HepG2 (cell line): ENCODE measurements around the gene SIVA1. TPM values are rescaled to one million over a fixed set of nuclear protein-coding genes. Genes with fewer than 3 reads are reported as not detected.
A peak's percentile ranks its signal among the peaks of the same experiment; 100 is the strongest.

Experiments used
- BRD4 ChIP-seq: sonication (generic); formaldehyde crosslinking; IDR thresholded peaks from 2 replicates; pipeline ENCODE4 v1.4.0; 2020; ENCODE audit warnings: missing genetic modification reagents
- CBX2 ChIP-seq, 2 experiments: fragments of 200-600 bp in 1 of 2; sonication (generic); formaldehyde crosslinking in 1 of 2; IDR thresholded peaks; 2 replicates each; pipeline versions ENCODE4 v1.7.0 to v1.8.1; 2018 to 2022; ENCODE audit warnings: low read depth in 2 of 2, low read length in 1 of 2, mild to moderate bottlenecking in 1 of 2, missing genetic modification reagents in 1 of 2
- CEBPG ChIP-seq: IDR thresholded peaks from 2 replicates; pipeline ENCODE4 v1.6.1; 2016
- CHCHD3 ChIP-seq: sonication (generic); formaldehyde crosslinking; IDR thresholded peaks from 2 replicates; pipeline ENCODE4 v1.8.0; 2022; ENCODE audit warnings: mild to moderate bottlenecking, missing genetic modification reagents, moderate library complexity
- FOXA1 ChIP-seq, 2 experiments: fragments of 450-650 bp in 1 of 2; sonication (generic) in 1 of 2; formaldehyde crosslinking in 1 of 2; IDR thresholded peaks; 2 replicates each; pipeline versions ENCODE4 v1.4.0 to v1.6.1; 2016 to 2020; ENCODE audit warnings: missing genetic modification reagents in 1 of 2
- FOXK2 ChIP-seq: fragments of 450-650 bp; IDR thresholded peaks from 2 replicates; pipeline ENCODE4 v1.6.1; 2016
- GFI1 ChIP-seq: sonication (generic); formaldehyde crosslinking; IDR thresholded peaks from 2 replicates; pipeline ENCODE4 v1.5.0; 2020; ENCODE audit warnings: missing genetic modification reagents, mild to moderate bottlenecking, borderline replicate concordance
- KDM4B ChIP-seq: sonication (generic); formaldehyde crosslinking; IDR thresholded peaks from 2 replicates; pipeline ENCODE4 v1.4.0; 2020; ENCODE audit warnings: missing genetic modification reagents
- NFYC ChIP-seq: IDR thresholded peaks from 2 replicates; pipeline ENCODE4 v1.6.1; 2016; ENCODE audit warnings: missing genetic modification reagents, missing compliant biosample characterization
- SRSF1 ChIP-seq: fragments of 200-400 bp; formaldehyde crosslinking; optimal IDR thresholded peaks from 2 replicates; pipeline ENCODE3; 2017; ENCODE audit warnings: mild to moderate bottlenecking, low read depth, low read length, moderate library complexity
- SYNCRIP ChIP-seq: fragments of 200-400 bp; formaldehyde crosslinking; IDR thresholded peaks from 2 replicates; pipeline ENCODE4 v1.6.1; 2018; ENCODE audit warnings: mild to moderate bottlenecking, low read depth, low read length; ENCODE audit not compliant: insufficient read depth
- TEAD2 ChIP-seq: sonication (generic); formaldehyde crosslinking; IDR thresholded peaks from 2 replicates; pipeline ENCODE4 v1.9.0; 2021; ENCODE audit warnings: missing genetic modification reagents
- TGIF2 ChIP-seq: IDR thresholded peaks from 2 replicates; pipeline ENCODE4 v1.6.1; 2016; ENCODE audit warnings: control low read depth, missing compliant biosample characterization
- WIZ ChIP-seq: sonication (generic); formaldehyde crosslinking; IDR thresholded peaks from 2 replicates; pipeline ENCODE4 v1.5.1; 2020; ENCODE audit warnings: mild to moderate bottlenecking, missing genetic modification reagents
- ZBTB7B ChIP-seq: sonication (generic); formaldehyde crosslinking; IDR thresholded peaks from 2 replicates; pipeline ENCODE4 v1.4.0; 2020; ENCODE audit warnings: missing genetic modification reagents
- ZFX ChIP-seq: sonication (generic); formaldehyde crosslinking; IDR thresholded peaks from 2 replicates; pipeline ENCODE4 v1.4.0; 2020; ENCODE audit warnings: mild to moderate bottlenecking, low read depth, missing genetic modification reagents, moderate library complexity
- ZNF557 ChIP-seq: sonication (generic); formaldehyde crosslinking; IDR thresholded peaks from 2 replicates; pipeline ENCODE4 v1.4.0; 2020; ENCODE audit warnings: missing genetic modification reagents
- polyA plus RNA-seq, 8 experiments: library from polyadenylated mRNA; depleted of rRNA in 3 of 8; stranded (reverse) in 7 of 8; unstranded in 1 of 8; fragments of >200 nt; fragmentation: Illumina TruSeq in 4 of 8; extraction: Trizol in 4 of 8; gene quantifications; 2 replicates each; pipeline versions ENCODE4 v1.2.1 to v1.2.3, GENCODE V29; 2011 to 2016; ENCODE audit warnings: low read depth in 4 of 8, missing spikeins in 1 of 8, mixed read lengths in 1 of 8; ENCODE audit not compliant: insufficient read depth in 1 of 8
- total RNA-seq, 5 experiments: library from RNA; depleted of rRNA; stranded (reverse); fragments of >200 nt; fragmentation: Illumina TruSeq; extraction: Trizol; gene quantifications; 2 replicates each; pipeline ENCODE4 v1.2.3, GENCODE V29; 2016; ENCODE audit warnings: low read depth in 1 of 5
- TF ChIP-seq, protein P1 (sequence below): sonication (generic); formaldehyde crosslinking; IDR thresholded peaks from 2 replicates; pipeline ENCODE4 v1.5.1; 2020; ENCODE audit warnings: mild to moderate bottlenecking, missing genetic modification reagents, moderate library complexity
- TF ChIP-seq, protein P2 (sequence below): sonication (generic); formaldehyde crosslinking; IDR thresholded peaks from 2 replicates; pipeline ENCODE4 v1.4.0; 2020; ENCODE audit warnings: missing genetic modification reagents, borderline replicate concordance
- TF ChIP-seq, protein P3 (sequence below): sonication (generic); formaldehyde crosslinking; IDR thresholded peaks from 2 replicates; pipeline ENCODE4 v1.4.0; 2020; ENCODE audit warnings: missing genetic modification reagents, mild to moderate bottlenecking, borderline replicate concordance

SIVA1 gene
- total and polyA plus RNA-seq, 2 of the 13 experiments (the other 11 are each of a cell fraction or from before 2014, with no cell fraction given), result 123 to 186 TPM

DNA sequence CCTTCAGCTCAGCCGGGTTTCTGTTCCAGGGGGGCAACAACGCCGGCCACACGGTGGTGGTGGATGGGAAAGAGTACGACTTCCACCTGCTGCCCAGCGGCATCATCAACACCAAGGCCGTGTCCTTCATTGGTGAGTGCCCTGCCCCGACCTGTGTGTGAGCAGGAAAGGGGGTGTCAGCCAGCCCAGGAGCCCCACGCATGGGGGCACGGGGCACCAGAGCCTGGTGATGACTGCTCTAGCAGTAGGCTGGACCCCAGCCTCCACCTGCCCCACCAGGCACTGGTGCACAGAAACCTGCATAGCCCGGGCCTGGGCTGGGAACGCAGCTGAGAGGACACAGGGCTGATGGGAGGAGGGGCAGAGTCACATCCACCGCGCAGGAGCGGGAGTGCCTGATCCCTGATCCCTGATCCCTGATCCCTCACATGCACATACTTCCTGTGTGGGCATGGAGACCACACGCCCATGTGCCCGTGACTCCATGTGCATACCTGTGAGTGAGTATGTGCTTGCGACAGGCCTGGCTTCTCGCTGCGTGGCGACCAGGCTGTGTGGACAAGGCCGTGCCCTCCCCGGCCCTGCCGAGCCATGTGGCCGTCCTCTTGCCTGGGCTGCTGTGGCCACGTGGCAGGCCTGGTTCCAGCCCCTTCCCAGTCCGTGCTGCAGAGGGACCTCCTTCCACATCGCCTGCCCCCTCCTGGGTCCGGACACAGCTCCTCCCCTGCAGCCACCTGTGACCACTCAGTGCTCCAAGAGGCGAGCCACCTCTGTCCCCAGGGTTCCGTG, 17.8 kb upstream of the SIVA1 start (continued):
- TF ChIP-seq TEAD2 (CRISPR knock-in tag), result no peak
- TF ChIP-seq ZNF557 (CRISPR knock-in tag), result 0 out of 2 replicates have a peak, but pooled peaks have one; percentile 49
- no peak for TF ChIP-seq SRSF1
- TF ChIP-seq ZFX (CRISPR knock-in tag), result peak; percentile 94
- 0 out of 2 replicates have a peak, but pooled peaks have one; percentile 19 for TF ChIP-seq KDM4B (CRISPR knock-in tag)
- no peak for TF ChIP-seq CBX2 (IDR thresholded peaks at IDR 0.05; ENCODE audit: low read depth, low read length)
- TF ChIP-seq CBX2 (CRISPR knock-in tag; IDR thresholded peaks at IDR 0.05; ENCODE audit: low read depth), result no peak; the same call in 1 of the 2 replicates
- TF ChIP-seq FOXK2, result no peak
- TF ChIP-seq ZBTB7B (CRISPR knock-in tag), result no peak
- peak; percentile 37; the same call in 1 of the 2 replicates for TF ChIP-seq TGIF2
- TF ChIP-seq, protein P1, sequence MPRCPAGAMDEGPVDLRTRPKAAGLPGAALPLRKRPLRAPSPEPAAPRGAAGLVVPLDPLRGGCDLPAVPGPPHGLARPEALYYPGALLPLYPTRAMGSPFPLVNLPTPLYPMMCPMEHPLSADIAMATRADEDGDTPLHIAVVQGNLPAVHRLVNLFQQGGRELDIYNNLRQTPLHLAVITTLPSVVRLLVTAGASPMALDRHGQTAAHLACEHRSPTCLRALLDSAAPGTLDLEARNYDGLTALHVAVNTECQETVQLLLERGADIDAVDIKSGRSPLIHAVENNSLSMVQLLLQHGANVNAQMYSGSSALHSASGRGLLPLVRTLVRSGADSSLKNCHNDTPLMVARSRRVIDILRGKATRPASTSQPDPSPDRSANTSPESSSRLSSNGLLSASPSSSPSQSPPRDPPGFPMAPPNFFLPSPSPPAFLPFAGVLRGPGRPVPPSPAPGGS (CRISPR knock-in tag), result peak; percentile 72
- no peak; the same call in 1 of the 2 replicates for TF ChIP-seq NFYC (CRISPR knock-in tag)
- TF ChIP-seq CHCHD3 (CRISPR knock-in tag), result peak; percentile 93
- TF ChIP-seq SYNCRIP, result no peak
- no peak; the same call in 1 of the 2 replicates for TF ChIP-seq BRD4
- no peak for TF ChIP-seq FOXA1 (IDR thresholded peaks at IDR 0.05)
- TF ChIP-seq FOXA1 (CRISPR knock-in tag; IDR thresholded peaks at IDR 0.05), result peak; percentile 60
- TF ChIP-seq, protein P2, sequence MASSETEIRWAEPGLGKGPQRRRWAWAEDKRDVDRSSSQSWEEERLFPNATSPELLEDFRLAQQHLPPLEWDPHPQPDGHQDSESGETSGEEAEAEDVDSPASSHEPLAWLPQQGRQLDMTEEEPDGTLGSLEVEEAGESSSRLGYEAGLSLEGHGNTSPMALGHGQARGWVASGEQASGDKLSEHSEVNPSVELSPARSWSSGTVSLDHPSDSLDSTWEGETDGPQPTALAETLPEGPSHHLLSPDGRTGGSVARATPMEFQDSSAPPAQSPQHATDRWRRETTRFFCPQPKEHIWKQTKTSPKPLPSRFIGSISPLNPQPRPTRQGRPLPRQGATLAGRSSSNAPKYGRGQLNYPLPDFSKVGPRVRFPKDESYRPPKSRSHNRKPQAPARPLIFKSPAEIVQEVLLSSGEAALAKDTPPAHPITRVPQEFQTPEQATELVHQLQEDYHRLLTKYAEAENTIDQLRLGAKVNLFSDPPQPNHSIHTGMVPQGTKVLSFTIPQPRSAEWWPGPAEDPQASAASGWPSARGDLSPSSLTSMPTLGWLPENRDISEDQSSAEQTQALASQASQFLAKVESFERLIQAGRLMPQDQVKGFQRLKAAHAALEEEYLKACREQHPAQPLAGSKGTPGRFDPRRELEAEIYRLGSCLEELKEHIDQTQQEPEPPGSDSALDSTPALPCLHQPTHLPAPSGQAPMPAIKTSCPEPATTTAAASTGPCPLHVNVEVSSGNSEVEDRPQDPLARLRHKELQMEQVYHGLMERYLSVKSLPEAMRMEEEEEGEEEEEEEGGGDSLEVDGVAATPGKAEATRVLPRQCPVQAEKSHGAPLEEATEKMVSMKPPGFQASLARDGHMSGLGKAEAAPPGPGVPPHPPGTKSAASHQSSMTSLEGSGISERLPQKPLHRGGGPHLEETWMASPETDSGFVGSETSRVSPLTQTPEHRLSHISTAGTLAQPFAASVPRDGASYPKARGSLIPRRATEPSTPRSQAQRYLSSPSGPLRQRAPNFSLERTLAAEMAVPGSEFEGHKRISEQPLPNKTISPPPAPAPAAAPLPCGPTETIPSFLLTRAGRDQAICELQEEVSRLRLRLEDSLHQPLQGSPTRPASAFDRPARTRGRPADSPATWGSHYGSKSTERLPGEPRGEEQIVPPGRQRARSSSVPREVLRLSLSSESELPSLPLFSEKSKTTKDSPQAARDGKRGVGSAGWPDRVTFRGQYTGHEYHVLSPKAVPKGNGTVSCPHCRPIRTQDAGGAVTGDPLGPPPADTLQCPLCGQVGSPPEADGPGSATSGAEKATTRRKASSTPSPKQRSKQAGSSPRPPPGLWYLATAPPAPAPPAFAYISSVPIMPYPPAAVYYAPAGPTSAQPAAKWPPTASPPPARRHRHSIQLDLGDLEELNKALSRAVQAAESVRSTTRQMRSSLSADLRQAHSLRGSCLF (CRISPR knock-in tag), result no peak
- TF ChIP-seq, protein P3, sequence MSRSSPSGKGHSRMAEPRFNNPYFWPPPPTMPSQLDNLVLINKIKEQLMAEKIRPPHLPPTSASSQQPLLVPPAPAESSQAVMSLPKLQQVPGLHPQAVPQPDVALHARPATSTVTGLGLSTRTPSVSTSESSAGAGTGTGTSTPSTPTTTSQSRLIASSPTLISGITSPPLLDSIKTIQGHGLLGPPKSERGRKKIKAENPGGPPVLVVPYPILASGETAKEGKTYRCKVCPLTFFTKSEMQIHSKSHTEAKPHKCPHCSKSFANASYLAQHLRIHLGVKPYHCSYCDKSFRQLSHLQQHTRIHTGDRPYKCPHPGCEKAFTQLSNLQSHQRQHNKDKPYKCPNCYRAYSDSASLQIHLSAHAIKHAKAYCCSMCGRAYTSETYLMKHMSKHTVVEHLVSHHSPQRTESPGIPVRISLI, result peak; percentile 49; the same call in 1 of the 2 replicates
- 0 out of 2 replicates have a peak, but pooled peaks have one; percentile 13 for TF ChIP-seq GFI1 (CRISPR knock-in tag)
- TF ChIP-seq WIZ (CRISPR knock-in tag), result peak; percentile 55
- peak; percentile 70 for TF ChIP-seq CEBPG (CRISPR knock-in tag)
